ENCODE measurements around the gene KPNA6. TPM values are rescaled to one million over a fixed set of nuclear protein-coding genes. Genes with fewer than 3 reads are reported as not detected.

KPNA6 gene
- total and polyA plus RNA-seq, 2 of the 4 experiments (the other 2 are of a cell fraction): 27.0 to 50.7 TPM

GRCh38 chr1:32114420-32114819 is 6.6 kb downstream of the KPNA6 start:
- Histone ChIP-seq H3K79me1 (ENCODE audit: low read depth in 1 of 2, low read length in 2 of 2) (peaks cover 23 to 69% of the 10 kb centered on the region in 2 experiments), H4K91ac (ENCODE audit: insufficient read depth, low read depth, low read length) (no peak overlapping the region), H2BK5ac (ENCODE audit: low read depth, low read length, poor library complexity, severe bottlenecking) (no peak overlapping the region), H3K4me2 (ENCODE audit: low read depth, low read length) (no peak overlapping the region), H3K56ac (ENCODE audit: extremely low read depth, insufficient read depth, low read length) (no peak overlapping the region), H2BK15ac (ENCODE audit: low read depth, low read length) (no peak overlapping the region), H4K5ac (ENCODE audit: low read depth, low read length) (no peak overlapping the region), H3K4me1 (ENCODE audit: control insufficient read depth, insufficient read depth, low read length) (peaks cover 3% of the 10 kb centered on the region; the same call in 1 of the 2 replicates), H2AK5ac (ENCODE audit: low read depth, low read length) (no peak overlapping the region), H3K18ac (ENCODE audit: low read depth, low read length) (no peak overlapping the region), H3K27me3 (ENCODE audit: control insufficient read depth, insufficient read depth, low read length) (no peaks in the 10 kb centered on the region), H3K23ac (ENCODE audit: low read depth, low read length) (no peak overlapping the region), H2AFZ (replicated peaks; ENCODE audit: low read length, poor library complexity) (no peak overlapping the region), H3K14ac (replicated peaks; ENCODE audit: low read depth, low read length) (no peak overlapping the region), H3K9me1 (ENCODE audit: insufficient read depth, low read length) (peaks cover 13% of the 10 kb centered on the region; the same call in 1 of the 2 replicates), H2BK120ac (ENCODE audit: low read depth, low read length) (no peak overlapping the region), H2BK20ac (ENCODE audit: low read depth, low read length) (no peak overlapping the region), H3K9me3 (ENCODE audit: control insufficient read depth, insufficient read depth, low read length) (no peaks in the 10 kb centered on the region), H4K8ac (ENCODE audit: low read depth in 2 of 2, low read length in 2 of 2) (no peak overlapping the region), H3K27ac (ENCODE audit: insufficient read depth, low read length) (no peak overlapping the region), H3K9ac (ENCODE audit: low read depth, low read length) (no peak overlapping the region), H4K20me1 (ENCODE audit: insufficient read depth, low read length) (peaks cover 68% of the 10 kb centered on the region), H3K4me3 (ENCODE audit: insufficient read depth, low read depth, low read length) (no peak overlapping the region), H3K36me3 (ENCODE audit: control insufficient read depth, insufficient read depth, low read length) (no peaks in the 10 kb centered on the region; the same call in 1 of the 2 replicates), H2AK9ac (replicated peaks; ENCODE audit: low read depth, low read length, poor library complexity) (no peak overlapping the region), H3K4ac (ENCODE audit: low read depth, low read length) (no peak overlapping the region)
- WGBS, 2 experiments (ENCODE audit: extremely low coverage in 2 of 2, insufficient read length in 1 of 2): no CpG with 5 or more reads among the region's 2 CpGs
- no peak for ATAC-seq (ENCODE audit: low read depth)
- no TSS peak for BruUV-seq (replicated peaks)
- CTCF ChIA-PET: no interaction called here
- DNase-seq: no peak
- in situ Hi-C loops (cut with MboI; ENCODE audit: low sequenced_read_pairs) (no loop called here), dilution Hi-C loops (cut with HindIII; ENCODE audit: low sequenced_read_pairs, unreplicated experiment) (no loop called here), intact Hi-C loops (cut with micrococcal nuclease) (no loop called here)
- POLR2A ChIA-PET (ENCODE audit: unreplicated experiment): interaction anchor here (0.6 kb wide), 1 partner anchor 66 kb away, joined by 3 read pairs; no protein-coding TSS in a partner anchor
- TF ChIP-seq CTCF (conservative IDR thresholded peaks at IDR 0.05; ENCODE audit: low read depth, low read length): no peak
- TF ChIP-seq RAD21 (IDR thresholded peaks at IDR 0.05; ENCODE audit: low read length): no peak
- no peak for TF ChIP-seq RCOR1 (IDR thresholded peaks at IDR 0.05; ENCODE audit: insufficient replicate concordance, low read length)
- TF ChIP-seq MXI1 (IDR thresholded peaks at IDR 0.05; ENCODE audit: borderline replicate concordance, low read depth, low read length): no peak
- TF ChIP-seq BHLHE40 (IDR thresholded peaks at IDR 0.05; ENCODE audit: low read depth, low read length): no peak
- TF ChIP-seq SMC3 (IDR thresholded peaks at IDR 0.05; ENCODE audit: low read depth, low read length): no peak
- no peak for TF ChIP-seq MAFK (IDR thresholded peaks at IDR 0.05; ENCODE audit: low read depth, low read length)
- no peak for TF ChIP-seq CHD1 (IDR thresholded peaks at IDR 0.05; ENCODE audit: low read depth, low read length)
- TF ChIP-seq POLR2A (IDR thresholded peaks at IDR 0.05; ENCODE audit: low read depth, low read length): no peak
- TF ChIP-seq, protein P1, sequence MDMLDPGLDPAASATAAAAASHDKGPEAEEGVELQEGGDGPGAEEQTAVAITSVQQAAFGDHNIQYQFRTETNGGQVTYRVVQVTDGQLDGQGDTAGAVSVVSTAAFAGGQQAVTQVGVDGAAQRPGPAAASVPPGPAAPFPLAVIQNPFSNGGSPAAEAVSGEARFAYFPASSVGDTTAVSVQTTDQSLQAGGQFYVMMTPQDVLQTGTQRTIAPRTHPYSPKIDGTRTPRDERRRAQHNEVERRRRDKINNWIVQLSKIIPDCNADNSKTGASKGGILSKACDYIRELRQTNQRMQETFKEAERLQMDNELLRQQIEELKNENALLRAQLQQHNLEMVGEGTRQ (IDR thresholded peaks at IDR 0.05; ENCODE audit: low read depth, low read length): no peak

All from IMR-90 (cell line).